ACC112 (cell line): ENCODE results near the gene OR1Q1.

Experiments
- H2AFZ ChIP-seq: fragments of 200-600 bp; sonication (generic); one replicate; pipeline ENCODE4 v1.6.0; 2017; ENCODE audit warnings: antibody characterized with exemption, low read length; ENCODE audit not compliant: unreplicated experiment
- H3K27ac ChIP-seq: fragments of 200-600 bp; sonication (generic); 2 replicates; pipeline ENCODE4 v1.5.1; 2014; ENCODE audit warnings: low read depth, mild to moderate bottlenecking, antibody characterized with exemption, low read length, moderate library complexity
- H3K27me3 ChIP-seq: fragments of 200-600 bp; sonication (generic); 2 replicates; pipeline ENCODE4 v1.6.1; 2014; ENCODE audit warnings: mild to moderate bottlenecking, antibody characterized with exemption, low read length, moderate library complexity, mixed read lengths; ENCODE audit not compliant: insufficient read depth
- H3K36me3 ChIP-seq: fragments of 200-600 bp; sonication (generic); 2 replicates; pipeline ENCODE4 v1.6.1; 2016; ENCODE audit warnings: mild to moderate bottlenecking, antibody characterized with exemption, low read length, moderate library complexity, mixed read lengths; ENCODE audit not compliant: insufficient read depth
- H3K4me1 ChIP-seq: fragments of 200-600 bp; sonication (generic); one replicate; pipeline ENCODE4 v1.6.1; 2016; ENCODE audit warnings: low read length, mixed read lengths; ENCODE audit not compliant: insufficient read depth, unreplicated experiment, control insufficient read depth
- H3K4me3 ChIP-seq: fragments of 200-600 bp; sonication (generic); 2 replicates; pipeline ENCODE4 v1.5.1; 2014; ENCODE audit warnings: mild to moderate bottlenecking, low read depth, low read length
- H3K79me2 ChIP-seq: fragments of 200-600 bp; sonication (generic); one replicate; pipeline ENCODE4 v1.6.0; 2016; ENCODE audit warnings: low read length; ENCODE audit not compliant: control insufficient read depth, unreplicated experiment, insufficient read depth

Gene OR1Q1

GRCh38 chr9:122656378-122656777 lies 41.8 kb downstream of the OR1Q1 start:
- Histone ChIP-seq H3K36me3 (no peaks in the 10 kb centered on the region), H3K4me3 (no peak overlapping the region), H3K79me2 (no peaks in the 10 kb centered on the region), H3K4me1 (no peaks in the 10 kb centered on the region), H3K27ac (no peak overlapping the region), H2AFZ (no peak overlapping the region), H3K27me3 (peaks cover 4% of the 10 kb centered on the region; the same call in 1 of the 2 replicates)

GRCh38 chr9:122657527-122657926 lies 43.0 kb downstream of the OR1Q1 start, which contains the start of gene OR1B1:
Gene OR1B1, minus strand, starts transcription at chr9:122657627.
- Histone ChIP-seq H3K27ac (no peak within 1 kb of the TSS), H3K27me3 (peaks cover 13% of the 10 kb centered on the region; the same call in 1 of the 2 replicates), H3K79me2 (no peaks in the 10 kb centered on the region), H2AFZ (no peak within 1 kb of the TSS), H3K4me3 (no peak within 1 kb of the TSS), H3K4me1 (no peaks in the 10 kb centered on the region), H3K36me3 (no peaks in the 10 kb centered on the region)

- Histone ChIP-seq H3K27me3 (peaks cover 16% of the 10 kb centered on the region; the same call in 1 of the 2 replicates), H3K79me2 (no peaks in the 10 kb centered on the region), H3K4me1 (no peaks in the 10 kb centered on the region), H3K36me3 (no peaks in the 10 kb centered on the region), H2AFZ (no peak within 1 kb of the TSS), H3K27ac (no peak within 1 kb of the TSS), H3K4me3 (no peak within 1 kb of the TSS)
Measured at GRCh38 chr9:122661416-122661815, 46.9 kb downstream of the OR1Q1 start, which contains the start of gene OR1L1. Gene OR1L1, plus strand, starts transcription at chr9:122661716. Its CDS starts 0 bp downstream, at chr9:122661716.
